HuH-7.5 (cell line): ENCODE results near the gene KLHL15.
"Not testable (repeated sequence)": the region's sequence is repeated elsewhere in the genome, so short reads cannot be mapped to it uniquely, and the experiment has no call there.

Experiments
- DNase-seq: peaks from one replicate; pipeline ENCODE4 v3.0.0; 2011; ENCODE audit warnings: low spot score

Gene KLHL15

GRCh38 chrX:24027086-24027485, at the start of gene KLHL15:
TSS of gene KLHL15 (minus strand) at chrX:24027186. CDS start at chrX:24006693, 20,493 bp downstream.
- no peak for DNase-seq

GRCh38 chrX:24069877-24070276, 42.9 kb upstream of the KLHL15 start:
- no peak for DNase-seq

- no peak for DNase-seq
Measured at GRCh38 chrX:24063488-24063887, 36.5 kb upstream of the KLHL15 start.

GRCh38 chrX:24055043-24055356, 28.0 kb upstream of the KLHL15 start:
- DNase-seq, result no peak

- peak; percentile 51 for DNase-seq
Measured at GRCh38 chrX:24054182-24055042, 27.4 kb upstream of the KLHL15 start, which contains the start of gene EIF2S3. TSS of gene EIF2S3 (plus strand) at chrX:24054956. CDS start at chrX:24054969, 13 bp downstream.

GRCh38 chrX:24050522-24051318, 23.7 kb upstream of the KLHL15 start:
- not testable (repeated sequence) for DNase-seq

- DNase-seq, result not testable (repeated sequence)
Measured at GRCh38 chrX:24049643-24050042, 22.7 kb upstream of the KLHL15 start.

- DNase-seq, result not testable (repeated sequence)
Measured at GRCh38 chrX:24046060-24046459, 19.1 kb upstream of the KLHL15 start.

GRCh38 chrX:24037729-24038128, 10.7 kb upstream of the KLHL15 start:
- no peak for DNase-seq

- DNase-seq, result no peak
Measured at GRCh38 chrX:24034485-24034884, 7.5 kb upstream of the KLHL15 start.

GRCh38 chrX:24030597-24030996, 3.6 kb upstream of the KLHL15 start:
- DNase-seq, result no peak

- no peak for DNase-seq
Measured at GRCh38 chrX:24027985-24028384, 999 bp upstream of the KLHL15 start.

- peak; percentile 21 for DNase-seq
Measured at GRCh38 chrX:24026432-24026831, 554 bp downstream of the KLHL15 start.

GRCh38 chrX:24025741-24026403, 1.1 kb downstream of the KLHL15 start:
- DNase-seq, result no peak

GRCh38 chrX:24024819-24025740, 1.9 kb downstream of the KLHL15 start:
- peak; percentile 63 for DNase-seq

GRCh38 chrX:24023972-24024669, 2.9 kb downstream of the KLHL15 start:
- no peak for DNase-seq

- DNase-seq, result no peak
Measured at GRCh38 chrX:24023544-24023943, 3.4 kb downstream of the KLHL15 start.

- no peak for DNase-seq
Measured at GRCh38 chrX:24020306-24020876, 6.6 kb downstream of the KLHL15 start.

- DNase-seq, result no peak
Measured at GRCh38 chrX:24019448-24019847, 7.5 kb downstream of the KLHL15 start.

GRCh38 chrX:24018809-24019208, 8.2 kb downstream of the KLHL15 start:
- no peak for DNase-seq
